Nephron (organoid): ENCODE results near the gene MAPK14.
A peak's percentile ranks its signal among the peaks of the same experiment; 100 is the strongest.

Experiments used
- H3K27ac Mint-ChIP-seq, 3 experiments: 2 replicates each; pipeline ENCODE4 v1.8.0; 2020; ENCODE audit warnings: mixed read lengths in 3 of 3, mild to moderate bottlenecking in 2 of 3, moderate library complexity in 1 of 3
- H3K27me3 Mint-ChIP-seq: 2 replicates; pipeline ENCODE4 v1.8.0; 2021; ENCODE audit warnings: low read depth, mild to moderate bottlenecking, moderate library complexity, mixed read lengths
- H3K36me3 Mint-ChIP-seq: 2 replicates; pipeline ENCODE4 v1.8.0; 2020; ENCODE audit warnings: low read depth, mixed read lengths
- H3K4me1 Mint-ChIP-seq: 2 replicates; pipeline ENCODE4 v1.8.0; 2020; ENCODE audit warnings: mixed read lengths
- H3K4me3 Mint-ChIP-seq, 3 experiments: 2 replicates each; pipeline ENCODE4 v1.8.0; 2020; ENCODE audit warnings: mild to moderate bottlenecking in 3 of 3, mixed read lengths in 3 of 3, moderate library complexity in 2 of 3
- H3K9me3 Mint-ChIP-seq: 2 replicates; pipeline ENCODE4 v1.8.0; 2020; ENCODE audit warnings: mixed read lengths
- TF ChIP-seq, protein P1 (sequence below), 3 experiments: fragments of 200-600 bp; sonication (generic); IDR thresholded peaks; one replicate each; pipeline ENCODE4 v1.5.0; 2021; ENCODE audit warnings: antibody characterized with exemption in 3 of 3; ENCODE audit not compliant: unreplicated experiment in 3 of 3

Gene MAPK14

DNA sequence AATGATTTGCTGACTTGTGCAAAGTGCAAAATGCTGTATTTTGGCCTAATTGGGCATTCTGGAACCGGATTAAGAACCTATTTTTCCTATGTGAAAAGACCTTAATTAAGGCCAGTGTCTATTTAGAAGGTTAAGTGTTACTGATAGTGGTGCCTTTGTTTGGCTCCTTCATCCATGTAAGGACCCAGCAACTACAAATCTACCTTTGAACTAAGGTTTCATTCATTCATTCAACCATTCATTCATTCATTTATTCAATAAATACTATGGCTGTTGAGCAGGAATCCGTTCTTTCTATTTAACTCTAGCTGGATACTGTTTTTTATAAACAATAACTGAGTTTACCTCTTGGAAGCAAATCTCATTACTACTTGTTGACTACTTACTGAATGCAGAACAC, 33.6 kb downstream of the MAPK14 start:
- H3K36me3 Mint-ChIP-seq: peaks cover 28% of the 10 kb centered on the region
- TF ChIP-seq, protein P1, sequence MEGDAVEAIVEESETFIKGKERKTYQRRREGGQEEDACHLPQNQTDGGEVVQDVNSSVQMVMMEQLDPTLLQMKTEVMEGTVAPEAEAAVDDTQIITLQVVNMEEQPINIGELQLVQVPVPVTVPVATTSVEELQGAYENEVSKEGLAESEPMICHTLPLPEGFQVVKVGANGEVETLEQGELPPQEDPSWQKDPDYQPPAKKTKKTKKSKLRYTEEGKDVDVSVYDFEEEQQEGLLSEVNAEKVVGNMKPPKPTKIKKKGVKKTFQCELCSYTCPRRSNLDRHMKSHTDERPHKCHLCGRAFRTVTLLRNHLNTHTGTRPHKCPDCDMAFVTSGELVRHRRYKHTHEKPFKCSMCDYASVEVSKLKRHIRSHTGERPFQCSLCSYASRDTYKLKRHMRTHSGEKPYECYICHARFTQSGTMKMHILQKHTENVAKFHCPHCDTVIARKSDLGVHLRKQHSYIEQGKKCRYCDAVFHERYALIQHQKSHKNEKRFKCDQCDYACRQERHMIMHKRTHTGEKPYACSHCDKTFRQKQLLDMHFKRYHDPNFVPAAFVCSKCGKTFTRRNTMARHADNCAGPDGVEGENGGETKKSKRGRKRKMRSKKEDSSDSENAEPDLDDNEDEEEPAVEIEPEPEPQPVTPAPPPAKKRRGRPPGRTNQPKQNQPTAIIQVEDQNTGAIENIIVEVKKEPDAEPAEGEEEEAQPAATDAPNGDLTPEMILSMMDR (IDR thresholded peaks at IDR 0.05; ENCODE audit: unreplicated experiment in 3 of 3): no peak
- H3K9me3 Mint-ChIP-seq: no peaks in the 10 kb centered on the region
- no peaks in the 10 kb centered on the region for H3K27me3 Mint-ChIP-seq
- no peak overlapping the region for H3K27ac Mint-ChIP-seq
- H3K4me3 Mint-ChIP-seq: no peak overlapping the region
- H3K4me1 Mint-ChIP-seq: peaks cover 20% of the 10 kb centered on the region

DNA sequence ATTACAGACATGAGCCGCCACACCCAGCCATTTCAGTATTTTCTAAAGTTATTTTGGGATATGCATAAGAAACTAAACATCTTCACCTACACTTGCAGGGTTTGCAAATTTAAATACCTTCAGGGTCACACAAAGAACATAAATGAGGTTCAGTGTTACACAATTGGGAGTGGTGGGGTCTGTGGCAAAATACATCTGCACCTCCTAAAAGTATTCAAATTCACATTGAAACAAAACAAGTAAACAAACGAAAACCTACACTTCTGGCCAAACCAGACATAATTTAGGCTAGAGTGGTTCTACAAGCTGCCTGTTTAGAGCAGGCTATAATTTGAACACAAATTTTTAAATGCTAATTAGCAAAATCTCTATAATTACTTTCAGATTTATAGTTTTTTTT, 34.6 kb downstream of the MAPK14 start:
- Mint-ChIP-seq H3K4me1 (peaks cover 27% of the 10 kb centered on the region), H3K36me3 (peaks cover 25% of the 10 kb centered on the region), H3K4me3 (no peak overlapping the region), H3K27me3 (no peaks in the 10 kb centered on the region), H3K9me3 (no peaks in the 10 kb centered on the region), H3K27ac (no peak overlapping the region)
- TF ChIP-seq, protein P1 (IDR thresholded peaks at IDR 0.05; ENCODE audit: unreplicated experiment in 3 of 3): no peak

DNA sequence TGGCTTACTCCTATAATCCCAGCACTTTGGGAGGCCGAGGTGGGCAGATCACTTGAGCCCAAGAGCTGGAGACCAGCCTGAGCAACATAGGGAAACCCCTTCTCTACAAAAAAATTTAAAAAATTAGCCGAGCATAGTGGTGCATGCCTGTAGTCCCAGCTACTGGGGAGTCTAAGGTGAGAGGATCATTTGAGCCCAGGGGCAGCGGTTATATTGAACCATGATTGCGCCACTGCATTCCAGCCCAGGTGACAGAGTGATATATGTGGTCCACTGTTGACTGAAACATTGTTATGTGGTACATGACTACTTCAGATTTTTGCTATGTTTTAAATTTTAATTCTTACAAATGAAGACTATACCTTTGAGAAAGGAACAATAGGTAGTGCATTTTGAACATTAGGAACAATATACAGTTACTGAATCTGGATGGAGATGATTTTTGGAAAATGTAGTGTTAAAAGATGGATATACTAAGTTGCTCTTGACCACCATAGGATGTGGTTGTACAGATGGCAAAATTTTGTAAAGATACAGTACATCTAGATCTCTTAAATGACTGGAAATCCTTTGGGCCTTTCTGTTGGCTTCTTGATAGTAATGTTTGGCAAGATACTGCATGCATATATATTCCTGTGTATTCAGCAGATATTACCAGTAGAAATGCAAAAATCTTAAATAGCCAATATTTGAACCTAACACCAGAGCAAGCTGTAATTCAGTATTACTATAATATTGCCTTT, 35.9 kb downstream of the MAPK14 start:
- Mint-ChIP-seq H3K4me1 (peaks cover 33% of the 10 kb centered on the region), H3K9me3 (no peaks in the 10 kb centered on the region), H3K36me3 (peaks cover 21% of the 10 kb centered on the region), H3K27ac (no peak overlapping the region), H3K4me3 (no peak overlapping the region), H3K27me3 (no peaks in the 10 kb centered on the region)
- TF ChIP-seq, protein P1 (IDR thresholded peaks at IDR 0.05; ENCODE audit: unreplicated experiment in 3 of 3): no peak

DNA sequence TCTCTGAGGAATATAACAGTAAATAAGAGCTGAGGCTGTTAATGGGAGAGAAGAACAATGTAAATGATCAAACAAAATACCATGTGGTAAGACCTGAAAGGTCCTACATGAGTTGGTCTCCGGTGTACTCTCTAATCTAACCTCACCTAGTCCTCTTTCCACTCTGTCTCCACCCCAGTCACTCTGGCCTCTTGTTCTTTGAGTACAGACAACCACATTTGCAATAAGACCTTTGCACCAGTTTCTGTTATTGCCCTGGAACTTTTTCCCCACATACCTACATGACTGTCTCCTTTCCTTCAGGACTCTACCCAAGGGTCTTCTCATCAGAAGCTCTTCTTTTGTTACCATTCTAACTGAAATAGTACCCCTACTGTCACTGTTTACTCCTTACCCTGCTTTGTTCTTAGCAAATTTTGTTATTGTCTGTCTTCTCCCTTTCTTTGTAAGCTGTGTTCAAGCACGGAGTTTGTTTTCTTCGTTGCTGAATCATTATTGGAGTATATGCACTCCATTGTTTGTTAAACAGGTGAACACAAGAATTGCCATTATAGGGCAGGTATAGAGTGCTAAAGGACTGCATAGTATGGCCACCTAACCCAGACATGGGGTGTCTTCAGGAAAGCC, 37.3 kb downstream of the MAPK14 start:
- Mint-ChIP-seq H3K4me1 (peaks cover 37% of the 10 kb centered on the region), H3K27me3 (no peaks in the 10 kb centered on the region), H3K27ac (peak overlapping the region; percentile 13 to 63 (median 14)), H3K9me3 (no peaks in the 10 kb centered on the region), H3K36me3 (peaks cover 13% of the 10 kb centered on the region), H3K4me3 (no peak overlapping the region)
- TF ChIP-seq, protein P1 (IDR thresholded peaks at IDR 0.05; ENCODE audit: unreplicated experiment in 3 of 3): no peak

DNA sequence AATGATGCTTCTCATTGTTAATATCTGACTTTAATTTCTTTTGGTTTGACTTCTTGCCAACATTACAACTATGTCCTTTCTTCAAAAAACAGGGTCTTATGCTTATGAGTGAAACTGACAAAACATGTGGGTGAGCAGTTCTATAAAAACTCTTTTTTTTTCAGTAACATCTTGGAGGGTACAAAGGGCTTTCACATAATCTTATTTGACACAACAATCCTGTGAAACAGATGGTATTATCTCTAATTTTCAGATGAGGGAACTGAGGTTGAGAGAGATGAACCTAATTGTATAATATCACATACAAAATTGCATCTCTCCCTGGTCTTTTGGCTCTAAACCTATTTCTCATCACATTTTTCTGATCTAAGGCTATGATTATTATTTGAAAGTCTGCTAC, 38.3 kb downstream of the MAPK14 start:
- Mint-ChIP-seq H3K27me3 (no peaks in the 10 kb centered on the region), H3K27ac (peak overlapping the region in 2 of 3 experiments; percentile 14 to 63), H3K9me3 (no peaks in the 10 kb centered on the region), H3K36me3 (peaks cover 3% of the 10 kb centered on the region), H3K4me1 (peaks cover 37% of the 10 kb centered on the region), H3K4me3 (no peak overlapping the region)
- TF ChIP-seq, protein P1 (IDR thresholded peaks at IDR 0.05; ENCODE audit: unreplicated experiment in 3 of 3): no peak
